COLO668 (cell line): ENCODE measurements around the gene COX7A2.

Source experiments
- DNase-seq: peaks from one replicate; lab custom pipeline; 2025; ENCODE audit not compliant: unreplicated experiment; lab: John Stamatoyannopoulos, UW

The COX7A2 gene

DNA sequence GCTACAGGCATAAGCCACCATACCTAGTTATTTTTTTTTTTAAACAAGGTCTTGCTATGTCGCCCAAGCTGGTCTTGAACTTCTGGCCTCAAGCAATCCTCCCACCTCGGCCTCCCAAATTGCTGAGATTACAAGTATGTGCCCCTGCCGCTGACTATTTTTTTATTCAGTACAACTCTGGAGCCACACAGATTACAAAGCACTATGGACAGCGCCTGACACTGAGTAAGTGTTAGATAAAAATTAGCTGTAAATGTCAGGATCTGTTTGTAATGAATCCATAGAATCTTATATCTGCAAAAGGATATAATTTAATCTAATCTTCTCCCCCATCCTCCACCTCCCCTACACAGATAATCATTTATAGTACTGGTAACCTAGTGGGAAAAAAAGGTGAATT, 22.5 kb downstream of the COX7A2 start:
- DNase-seq, result no peak

- no peak for DNase-seq
These were observed 23.2 kb downstream of the COX7A2 start for GRCh38 chr6:75220357-75220756.

DNA sequence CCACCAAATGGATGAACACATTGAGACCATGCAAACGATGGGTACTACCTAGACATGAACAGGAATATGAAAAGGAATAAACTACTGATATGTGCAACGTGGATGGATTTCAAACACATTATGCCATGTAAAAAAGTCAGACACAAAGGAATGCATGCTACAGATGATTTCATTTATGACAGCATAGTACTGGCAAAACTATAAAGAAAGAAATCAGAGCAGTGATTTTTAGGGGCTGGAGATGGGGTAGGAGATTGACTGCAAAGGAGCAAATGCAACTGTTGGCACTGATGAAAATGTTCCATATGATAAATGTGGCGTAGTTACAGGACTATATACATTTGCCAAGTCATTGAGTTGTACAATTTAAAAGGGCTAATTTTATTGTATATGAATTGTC, 24.3 kb downstream of the COX7A2 start:
- DNase-seq, result no peak

- no peak for DNase-seq
These were observed 26.4 kb downstream of the COX7A2 start for GRCh38 chr6:75217193-75217592.

- no peak for DNase-seq
These were observed 28.3 kb downstream of the COX7A2 start for GRCh38 chr6:75215291-75215690.

GRCh38 chr6:75213732-75214131, 29.9 kb downstream of the COX7A2 start:
- no peak for DNase-seq

DNA sequence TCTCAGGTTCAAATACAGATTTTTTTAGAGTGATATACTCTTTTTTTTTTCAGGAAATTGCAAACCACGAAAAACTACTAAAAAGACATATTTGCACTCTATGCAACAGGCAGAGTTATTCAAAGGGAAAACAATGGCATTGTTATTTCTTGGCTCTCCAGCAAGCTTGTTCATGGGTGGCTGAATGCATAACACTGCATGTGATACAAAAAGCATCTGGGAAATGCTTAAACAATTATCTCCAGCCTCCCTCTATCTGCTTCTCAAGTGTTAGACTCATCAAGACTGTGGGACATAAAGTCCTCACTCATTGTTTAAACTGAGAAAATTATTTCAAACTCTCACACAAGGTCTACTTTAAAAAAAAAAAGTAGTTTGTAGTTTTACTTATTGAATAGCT, 30.5 kb downstream of the COX7A2 start:
- DNase-seq, result no peak

DNA sequence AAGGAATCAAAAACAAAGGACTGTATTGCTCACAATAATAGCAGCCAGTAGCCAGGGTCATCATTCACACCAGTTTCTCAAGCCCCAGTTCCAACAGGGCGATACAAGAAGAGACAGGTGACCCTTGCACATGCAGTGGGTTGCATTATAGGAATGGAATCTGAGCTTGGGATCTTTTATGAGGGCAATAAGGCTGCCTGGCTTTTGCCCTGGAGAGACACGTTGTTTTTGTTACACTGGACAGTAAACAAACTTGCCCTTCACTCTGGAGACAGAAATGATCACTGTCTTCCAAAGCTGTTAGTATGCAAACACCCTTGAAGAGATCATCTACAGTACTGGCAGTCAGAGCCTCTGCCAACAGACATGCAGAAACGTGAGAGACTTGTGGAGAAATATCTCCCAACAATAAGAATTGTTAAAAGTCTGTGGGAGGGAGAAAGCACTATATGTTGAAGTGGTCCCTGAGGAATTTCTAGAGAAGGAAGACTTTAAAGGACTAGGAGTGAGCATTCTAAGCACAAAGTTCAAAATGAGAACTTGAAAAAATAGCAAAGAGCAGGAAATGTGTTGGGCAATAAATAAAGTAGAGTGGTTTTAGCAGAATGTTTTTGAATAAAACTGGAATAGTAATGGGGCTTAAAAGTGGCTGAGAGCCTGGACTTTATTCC, 31.5 kb downstream of the COX7A2 start:
- no peak for DNase-seq

DNA sequence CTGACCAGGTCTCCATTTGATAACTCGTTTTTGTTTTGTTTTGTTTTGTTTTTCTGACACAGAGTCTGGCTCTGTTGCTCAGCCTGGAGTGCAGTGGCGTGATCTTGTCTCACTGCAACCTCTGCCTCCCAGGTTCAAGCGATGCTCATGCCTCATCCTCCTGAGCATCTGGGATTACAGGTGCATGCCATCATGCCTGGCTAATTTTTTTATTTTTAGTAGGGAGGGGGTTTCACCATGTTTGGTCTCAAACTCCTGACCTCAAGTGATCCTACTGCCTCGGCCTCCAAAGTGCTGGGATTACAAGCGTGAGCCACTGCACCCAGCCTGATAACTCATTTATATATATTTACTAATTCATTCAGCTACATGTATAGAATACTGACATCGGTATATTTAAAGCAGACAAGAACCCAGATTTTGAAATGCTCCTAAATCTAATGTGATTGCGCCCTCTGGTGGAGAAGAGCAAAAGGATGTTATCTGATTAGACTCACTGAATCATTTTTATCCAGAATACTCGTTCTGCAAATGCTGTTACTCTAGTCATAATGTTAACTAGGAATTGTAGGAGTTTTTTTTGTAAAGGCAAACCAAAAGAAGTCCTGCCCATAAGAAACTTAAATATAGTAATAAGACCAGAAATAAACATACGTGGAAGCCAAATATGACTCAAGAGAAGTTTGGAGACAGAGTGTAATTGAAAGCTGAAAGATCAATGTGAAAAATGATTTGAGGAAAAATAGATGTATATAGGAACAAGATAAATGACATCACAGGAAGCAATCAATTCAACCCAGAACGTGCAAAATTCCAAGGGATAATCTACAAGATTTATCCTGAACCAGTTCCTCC, 32.5 kb downstream of the COX7A2 start:
- DNase-seq, result peak; percentile 23

DNA sequence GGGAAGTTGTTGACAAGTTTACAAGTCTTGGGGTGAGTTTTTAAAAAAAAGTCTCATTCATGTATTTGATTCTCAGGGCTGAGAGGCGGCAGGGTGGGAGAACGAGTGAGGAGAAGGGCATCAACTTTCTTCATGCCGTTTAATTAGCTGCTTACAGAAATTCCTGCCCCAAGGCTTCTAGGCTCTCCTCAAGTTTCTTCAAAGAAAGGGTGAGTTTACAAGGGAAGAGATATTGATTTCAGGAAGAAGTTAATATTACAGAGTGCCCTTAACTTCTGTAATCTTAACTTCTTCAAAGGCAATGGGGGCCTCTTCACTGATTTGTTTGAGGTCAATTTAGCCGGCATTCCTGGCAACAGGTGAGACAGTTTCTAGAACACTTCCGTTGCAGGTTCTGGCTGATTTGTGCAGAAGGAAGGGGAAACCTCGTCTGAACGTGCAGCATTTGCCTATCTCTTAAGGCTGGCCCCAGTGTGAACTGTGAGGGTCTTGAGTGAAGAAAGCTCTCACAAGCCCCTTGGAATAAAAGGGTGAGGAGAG, 34.3 kb downstream of the COX7A2 start:
- DNase-seq, result no peak

DNA sequence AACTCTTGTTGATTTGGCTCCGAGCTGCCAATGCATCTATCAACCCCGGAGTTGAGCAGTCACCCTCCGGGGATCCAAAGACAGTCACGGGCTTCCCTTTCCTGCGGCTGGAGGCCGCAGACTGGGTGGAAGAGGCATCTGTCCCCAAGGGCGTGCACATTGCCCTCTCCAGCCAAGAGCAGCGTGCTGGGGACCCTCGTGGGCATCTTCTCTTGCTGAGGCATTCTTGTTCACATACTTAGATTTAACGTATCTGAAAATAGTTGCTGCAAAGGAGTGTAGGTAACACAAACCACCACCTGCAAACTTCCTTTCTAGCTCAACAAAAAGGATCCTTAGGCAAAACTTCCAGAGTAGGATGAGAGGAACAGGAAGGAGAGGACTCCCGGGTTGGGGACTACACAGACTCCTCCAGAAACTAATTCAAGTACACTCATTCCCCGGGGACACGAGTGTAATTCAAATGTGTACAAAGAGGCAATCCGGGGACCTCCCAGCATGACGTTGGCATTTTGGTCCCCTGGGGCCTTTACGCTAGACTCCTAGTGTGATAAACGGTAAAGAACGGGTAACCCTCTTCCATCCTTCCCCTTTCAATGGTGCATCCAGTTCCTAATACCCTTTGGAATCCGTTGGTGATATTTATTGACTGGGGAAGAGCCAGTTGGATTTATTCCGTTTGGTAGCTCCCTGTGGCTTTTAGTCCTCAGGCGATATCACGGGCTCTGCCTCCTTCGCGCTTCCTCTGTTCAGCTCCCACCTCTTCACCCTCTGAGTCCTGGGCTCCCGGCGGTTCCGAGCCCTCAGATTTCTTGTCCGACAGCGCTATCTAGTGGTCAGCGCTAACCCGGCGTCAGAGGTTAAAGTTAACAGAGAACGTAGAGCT, 35.1 kb downstream of the COX7A2 start:
- DNase-seq, result peak; percentile 59

GRCh38 chr6:75206576-75207342, 36.8 kb downstream of the COX7A2 start:
- no peak for DNase-seq

DNA sequence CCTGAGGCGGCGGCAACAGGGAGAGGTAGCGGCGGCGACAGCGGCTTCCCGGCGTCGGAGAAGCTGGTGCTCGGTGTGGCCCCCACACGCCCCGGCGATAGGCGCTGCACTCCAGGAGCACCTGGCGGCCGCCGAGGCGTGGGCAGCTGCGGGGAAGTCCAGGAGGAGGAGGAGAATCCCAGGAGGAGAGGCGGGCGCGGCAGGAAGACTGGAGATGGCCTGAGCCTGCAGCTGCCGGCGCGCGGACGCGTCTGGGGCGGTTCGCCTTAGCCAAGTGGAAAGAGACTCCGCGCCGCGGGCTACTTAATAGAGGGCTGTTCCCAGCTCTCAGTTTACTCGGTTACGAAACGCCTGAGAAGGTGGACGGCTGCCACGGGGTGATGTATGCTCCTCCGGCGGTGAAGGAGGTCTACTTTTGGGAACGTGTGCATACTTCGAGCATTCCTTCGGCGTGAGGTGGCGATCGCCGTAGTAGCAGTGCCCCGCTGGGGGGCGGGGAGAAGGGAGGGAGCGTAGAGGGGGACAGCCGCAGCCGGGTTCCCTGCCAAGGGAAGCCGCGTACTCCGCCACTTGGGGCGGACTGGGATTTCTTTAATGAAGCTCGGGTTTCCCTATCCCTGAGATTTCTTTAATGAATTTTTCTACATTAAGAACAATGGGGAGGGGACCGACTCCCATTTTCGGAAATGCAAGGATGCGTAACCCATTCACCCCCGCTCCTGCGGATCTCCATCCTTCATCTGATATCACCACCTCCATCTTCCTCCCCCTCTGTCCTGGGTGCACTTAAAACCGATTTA, 37.6 kb downstream of the COX7A2 start, which contains the start of gene COL12A1:
COL12A1 (minus strand) TSS at position 278 of the 800 bp plus-strand sequence. CDS start 3,261 bp downstream, outside the sequence.
- peak; percentile 51 for DNase-seq

DNA sequence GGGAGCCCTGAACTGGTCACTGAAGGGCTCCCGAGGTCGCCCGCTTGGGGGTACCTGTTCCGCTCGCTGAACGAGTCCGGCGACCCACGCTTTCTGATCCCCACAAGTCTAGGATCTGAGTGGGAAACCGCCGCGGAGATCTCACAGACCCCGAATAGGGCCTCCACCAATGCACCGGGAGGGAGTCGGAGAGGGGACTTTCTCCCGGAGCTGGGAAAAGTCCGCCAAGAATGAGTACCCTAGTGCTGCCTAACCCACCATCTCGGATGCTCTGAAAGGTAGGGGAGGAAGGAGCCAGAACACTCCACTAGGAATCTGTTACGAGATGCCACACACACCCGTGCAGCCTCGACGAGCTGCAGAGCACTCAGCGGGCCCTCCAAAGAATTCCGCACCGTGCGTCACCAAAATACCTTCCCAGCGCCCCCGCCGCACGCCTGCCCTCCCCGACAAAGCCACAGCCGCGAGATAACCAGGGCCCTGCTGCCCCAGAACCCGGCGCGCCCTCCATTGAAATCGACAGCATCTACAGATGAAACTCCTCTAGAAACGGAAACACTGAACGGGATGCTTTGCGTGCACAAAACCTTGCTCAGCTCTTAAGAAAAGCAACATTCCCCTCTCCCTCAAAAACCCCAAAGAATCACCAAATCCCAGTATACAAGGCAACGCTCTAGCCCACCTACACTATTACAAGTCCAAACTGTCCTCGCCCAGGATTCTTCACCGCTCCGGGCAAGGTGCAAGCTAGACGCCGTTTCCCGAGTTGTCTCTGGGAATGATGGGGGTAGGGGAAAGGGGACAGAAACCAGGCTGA, 38.4 kb downstream of the COX7A2 start:
- peak; percentile 1 for DNase-seq

- DNase-seq, result peak; percentile 32
These were observed 39.2 kb downstream of the COX7A2 start for GRCh38 chr6:75204217-75204958.

- DNase-seq, result no peak
These were observed 39.9 kb downstream of the COX7A2 start for GRCh38 chr6:75203721-75204120.

DNA sequence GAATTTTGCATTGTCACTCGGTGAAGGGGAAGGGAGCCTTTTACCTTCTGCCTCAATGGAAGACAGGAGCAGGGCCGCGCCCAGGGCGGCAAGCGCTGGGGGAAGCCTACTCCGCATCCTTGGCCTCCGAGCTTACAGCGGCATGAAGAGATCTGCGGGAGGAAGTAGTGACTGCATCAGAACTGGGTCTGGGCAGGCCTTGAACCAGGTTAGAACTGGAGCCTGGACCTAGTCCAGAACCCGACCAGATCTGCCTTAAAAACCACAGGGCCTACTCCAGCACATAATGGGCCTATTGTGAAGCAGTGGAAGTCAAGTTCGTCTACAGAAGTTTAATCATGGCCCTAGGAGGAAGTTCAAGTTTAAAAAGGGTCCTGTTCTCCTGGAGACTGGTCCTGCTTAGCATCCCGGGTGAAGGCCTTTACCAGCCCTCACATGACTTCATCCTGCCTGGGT, 40.9 kb downstream of the COX7A2 start:
- DNase-seq, result no peak
